ACC112 (cell line): Measurements from ENCODE around the gene KIF3A.

Source experiments
- H2AFZ ChIP-seq: fragments of 200-600 bp; sonication (generic); one replicate; pipeline ENCODE4 v1.6.0; 2017; ENCODE audit warnings: antibody characterized with exemption, low read length; ENCODE audit not compliant: unreplicated experiment
- H3K27ac ChIP-seq: fragments of 200-600 bp; sonication (generic); 2 replicates; pipeline ENCODE4 v1.5.1; 2014; ENCODE audit warnings: low read depth, mild to moderate bottlenecking, antibody characterized with exemption, low read length, moderate library complexity
- H3K27me3 ChIP-seq: fragments of 200-600 bp; sonication (generic); 2 replicates; pipeline ENCODE4 v1.6.1; 2014; ENCODE audit warnings: mild to moderate bottlenecking, antibody characterized with exemption, low read length, moderate library complexity, mixed read lengths; ENCODE audit not compliant: insufficient read depth
- H3K36me3 ChIP-seq: fragments of 200-600 bp; sonication (generic); 2 replicates; pipeline ENCODE4 v1.6.1; 2016; ENCODE audit warnings: mild to moderate bottlenecking, antibody characterized with exemption, low read length, moderate library complexity, mixed read lengths; ENCODE audit not compliant: insufficient read depth
- H3K4me1 ChIP-seq: fragments of 200-600 bp; sonication (generic); one replicate; pipeline ENCODE4 v1.6.1; 2016; ENCODE audit warnings: low read length, mixed read lengths; ENCODE audit not compliant: insufficient read depth, unreplicated experiment, control insufficient read depth
- H3K4me3 ChIP-seq: fragments of 200-600 bp; sonication (generic); 2 replicates; pipeline ENCODE4 v1.5.1; 2014; ENCODE audit warnings: mild to moderate bottlenecking, low read depth, low read length
- H3K79me2 ChIP-seq: fragments of 200-600 bp; sonication (generic); one replicate; pipeline ENCODE4 v1.6.0; 2016; ENCODE audit warnings: low read length; ENCODE audit not compliant: control insufficient read depth, unreplicated experiment, insufficient read depth

The KIF3A gene

DNA sequence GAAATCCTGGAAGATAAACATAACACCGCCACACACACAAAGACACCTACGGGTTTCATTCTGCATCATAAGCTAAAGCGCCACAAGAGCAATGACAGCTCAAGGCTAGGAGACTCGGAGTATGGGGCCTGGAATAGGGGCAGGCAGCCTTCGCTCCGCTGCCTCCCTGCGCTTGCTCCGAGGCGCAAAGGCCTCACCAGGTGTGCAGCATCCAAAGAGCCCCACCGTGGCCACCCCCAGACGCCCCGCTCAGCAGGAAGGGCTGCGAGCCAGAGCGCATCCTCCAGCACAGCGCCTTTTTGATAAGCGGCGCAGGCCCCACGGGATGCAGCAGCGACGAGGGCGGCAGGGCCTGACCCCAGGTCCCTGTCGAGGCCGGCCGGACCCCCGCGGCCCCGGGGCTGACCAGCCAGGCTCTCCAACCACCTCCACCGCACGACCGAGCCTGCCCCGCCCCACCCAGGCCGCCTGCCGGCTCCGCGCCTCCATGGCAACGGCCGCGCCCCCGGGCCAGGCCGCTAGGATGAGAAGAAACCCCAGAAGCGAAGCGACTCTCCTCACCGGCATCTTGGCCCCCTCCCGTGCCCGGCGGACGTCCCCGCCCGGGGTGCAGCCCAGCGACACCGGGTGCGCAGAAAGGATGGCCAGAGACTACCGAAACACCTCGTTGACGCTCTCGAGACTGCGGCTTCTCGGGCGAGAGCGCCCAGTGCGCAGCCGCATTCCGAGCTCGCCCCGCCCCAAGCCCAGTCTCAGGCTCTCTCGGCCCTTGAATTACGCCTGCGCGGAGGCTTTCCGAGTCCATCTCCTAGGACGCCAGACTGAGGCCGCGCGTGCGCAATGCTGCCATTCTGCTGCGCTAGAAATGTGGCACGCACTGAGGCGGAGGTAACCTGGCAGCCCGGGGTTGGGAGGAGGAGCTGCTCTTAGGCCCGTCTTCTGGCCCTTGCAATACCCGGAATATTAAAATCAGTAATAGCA, at the start of gene KIF3A:
Gene KIF3A, minus strand, starts transcription at position 694 of the 981 bp plus-strand sequence. Its CDS starts 127 bp downstream, at position 567.
- H3K27me3 ChIP-seq, result peaks cover 6% of the 10 kb centered on the region; the same call in 1 of the 2 replicates
- H3K79me2 ChIP-seq, result peaks cover 6% of the 10 kb centered on the region
- peak within 1 kb of the TSS; percentile 88 for H2AFZ ChIP-seq
- no peak within 1 kb of the TSS for H3K27ac ChIP-seq
- peaks cover 6% of the 10 kb centered on the region for H3K4me1 ChIP-seq
- peak within 1 kb of the TSS; percentile 77 for H3K4me3 ChIP-seq
- H3K36me3 ChIP-seq, result no peaks in the 10 kb centered on the region

DNA sequence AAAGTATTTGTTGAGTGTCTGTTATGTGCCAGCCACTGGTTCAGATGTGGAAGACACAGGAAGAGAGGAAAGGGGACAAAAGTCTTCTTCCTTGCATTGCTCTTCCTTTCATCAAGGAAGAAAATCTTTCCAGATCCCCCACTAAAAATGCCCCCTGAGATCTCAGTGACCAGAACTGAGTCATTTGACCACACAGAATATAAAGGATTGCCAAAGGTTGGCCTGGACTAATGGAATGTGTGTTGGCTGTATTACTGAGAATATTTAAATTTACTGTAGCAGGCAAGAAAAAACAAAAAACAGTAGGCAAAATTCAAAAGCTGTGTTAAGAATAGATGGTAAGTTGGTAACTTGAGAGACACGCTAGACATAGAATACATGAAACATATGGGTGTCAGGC, 49.7 kb upstream of the KIF3A start:
- no peak overlapping the region for H2AFZ ChIP-seq
- H3K27ac ChIP-seq, result no peak overlapping the region
- H3K4me1 ChIP-seq, result peaks cover 4% of the 10 kb centered on the region
- no peaks in the 10 kb centered on the region for H3K79me2 ChIP-seq
- H3K4me3 ChIP-seq, result no peak overlapping the region
- H3K36me3 ChIP-seq, result no peaks in the 10 kb centered on the region
- peaks cover 2% of the 10 kb centered on the region for H3K27me3 ChIP-seq

DNA sequence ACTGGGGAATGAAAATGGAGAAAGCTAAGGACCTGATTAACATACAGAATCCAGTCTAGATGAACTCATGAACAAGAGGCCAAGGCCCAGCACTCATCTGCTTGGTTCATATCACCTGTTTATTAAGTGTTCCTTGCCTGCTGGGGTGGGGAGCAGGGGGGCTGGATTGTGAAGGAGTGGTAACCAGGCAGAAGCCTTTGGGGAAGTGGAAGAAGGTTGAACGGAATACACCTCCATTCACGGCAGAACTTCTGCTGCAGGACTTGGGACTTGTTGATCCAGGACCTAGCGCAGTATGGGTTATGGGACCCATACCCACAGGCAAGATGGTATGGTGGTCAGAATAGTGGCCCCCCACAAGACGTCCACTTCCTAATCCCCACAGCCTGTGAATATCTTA, 48.5 kb upstream of the KIF3A start:
- no peak overlapping the region for H2AFZ ChIP-seq

DNA sequence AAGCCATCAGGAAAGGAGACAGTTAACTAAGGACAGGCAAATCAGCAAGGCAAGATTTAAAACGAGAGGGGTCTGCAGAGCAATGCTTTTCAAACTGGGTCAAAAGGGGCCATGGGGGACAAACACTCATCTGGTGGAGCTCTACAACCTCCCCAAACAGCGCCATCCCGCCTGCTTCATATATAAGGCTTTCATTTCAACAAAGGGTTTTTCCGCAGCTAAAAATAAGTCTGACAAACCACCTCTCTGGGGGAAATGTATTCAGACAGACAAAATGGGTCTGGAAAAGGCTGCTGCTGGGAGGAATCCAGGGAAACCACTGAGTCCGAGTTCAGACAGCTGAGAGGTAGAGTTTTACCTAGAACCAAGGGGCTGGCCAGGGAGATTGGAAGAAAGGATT, 48.0 kb upstream of the KIF3A start:
- H3K4me1 ChIP-seq, result peaks cover 9% of the 10 kb centered on the region
- no peaks in the 10 kb centered on the region for H3K36me3 ChIP-seq
- H3K79me2 ChIP-seq, result no peaks in the 10 kb centered on the region
- H3K4me3 ChIP-seq, result no peak overlapping the region
- H2AFZ ChIP-seq, result no peak overlapping the region
- H3K27me3 ChIP-seq, result no peaks in the 10 kb centered on the region
- H3K27ac ChIP-seq, result no peak overlapping the region

More for the DNA sequence above, 48.5 kb upstream of the KIF3A start:
- no peak overlapping the region for H3K4me3 ChIP-seq
- no peaks in the 10 kb centered on the region for H3K27me3 ChIP-seq
- peaks cover 9% of the 10 kb centered on the region for H3K4me1 ChIP-seq
- no peaks in the 10 kb centered on the region for H3K36me3 ChIP-seq
- H3K79me2 ChIP-seq, result no peaks in the 10 kb centered on the region
- H3K27ac ChIP-seq, result no peak overlapping the region

DNA sequence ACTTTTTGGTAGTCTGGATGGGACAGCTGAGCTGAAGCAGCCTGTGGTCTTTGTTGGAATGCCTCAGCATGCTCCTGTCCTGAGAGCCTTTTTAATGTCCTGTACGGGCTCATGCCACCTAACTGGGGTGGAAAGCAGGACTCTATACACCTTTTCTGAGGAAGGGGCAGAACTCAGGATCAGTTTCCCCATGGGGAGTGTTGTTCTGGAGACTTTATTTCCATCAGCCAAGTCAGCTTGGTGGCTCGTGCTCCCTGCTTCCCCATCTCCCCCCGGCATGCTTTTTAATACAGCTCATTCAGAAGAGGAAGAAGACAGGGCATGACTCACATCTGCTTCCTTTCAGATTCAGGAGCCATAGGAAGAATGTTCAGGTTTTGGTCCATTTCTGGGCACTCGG, 44.8 kb upstream of the KIF3A start:
- H3K27ac ChIP-seq, result no peak overlapping the region
- no peaks in the 10 kb centered on the region for H3K27me3 ChIP-seq
- H3K4me3 ChIP-seq, result no peak overlapping the region
- H3K4me1 ChIP-seq, result peaks cover 9% of the 10 kb centered on the region
- peak overlapping the region; percentile 82 for H2AFZ ChIP-seq
- H3K36me3 ChIP-seq, result no peaks in the 10 kb centered on the region
- no peaks in the 10 kb centered on the region for H3K79me2 ChIP-seq

DNA sequence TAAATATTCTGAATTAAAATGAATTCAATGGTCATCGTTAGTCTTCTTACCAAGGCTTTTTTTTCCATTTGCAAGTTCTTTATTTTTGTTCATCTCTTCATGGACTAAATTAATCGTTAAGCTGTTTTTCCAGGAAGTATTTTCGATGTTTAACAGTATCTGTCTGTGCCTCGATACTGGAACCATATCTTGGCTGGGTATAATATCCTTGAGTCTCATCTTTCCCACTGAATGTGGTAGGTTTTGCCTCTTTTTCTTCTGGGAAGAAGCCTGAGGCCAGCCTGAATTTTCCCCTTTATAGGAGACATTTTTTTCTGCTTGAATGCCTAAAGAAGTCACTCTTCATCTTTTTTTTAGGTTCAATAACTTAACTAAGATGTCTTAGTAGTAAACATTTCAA, 43.7 kb upstream of the KIF3A start:
- Histone ChIP-seq H3K27me3 (no peaks in the 10 kb centered on the region), H3K27ac (no peak overlapping the region), H3K4me1 (peaks cover 11% of the 10 kb centered on the region), H2AFZ (no peak overlapping the region), H3K79me2 (peaks cover 2% of the 10 kb centered on the region), H3K4me3 (no peak overlapping the region), H3K36me3 (no peaks in the 10 kb centered on the region)

DNA sequence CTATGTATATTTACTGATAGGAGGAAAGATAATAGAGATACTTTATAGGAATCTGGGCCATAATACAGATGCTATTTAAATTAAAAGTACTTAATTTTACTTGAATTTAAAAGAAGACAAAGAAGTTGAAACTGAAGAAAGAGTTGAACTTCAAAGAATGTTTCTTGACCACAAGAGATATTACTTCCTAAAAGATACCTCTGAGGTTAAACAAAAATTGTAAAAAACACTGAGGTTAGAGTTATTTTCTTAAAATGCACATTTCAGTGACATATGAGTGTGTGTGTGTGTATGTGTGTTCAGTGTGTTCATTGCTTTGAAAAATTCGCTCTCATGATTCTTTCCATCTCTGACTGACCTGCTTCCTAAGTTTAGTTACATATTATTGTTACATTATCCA, 43.2 kb upstream of the KIF3A start:
- Histone ChIP-seq H2AFZ (no peak overlapping the region), H3K36me3 (no peaks in the 10 kb centered on the region), H3K4me1 (peaks cover 16% of the 10 kb centered on the region), H3K4me3 (no peak overlapping the region), H3K79me2 (peaks cover 6% of the 10 kb centered on the region), H3K27ac (no peak overlapping the region), H3K27me3 (no peaks in the 10 kb centered on the region)

DNA sequence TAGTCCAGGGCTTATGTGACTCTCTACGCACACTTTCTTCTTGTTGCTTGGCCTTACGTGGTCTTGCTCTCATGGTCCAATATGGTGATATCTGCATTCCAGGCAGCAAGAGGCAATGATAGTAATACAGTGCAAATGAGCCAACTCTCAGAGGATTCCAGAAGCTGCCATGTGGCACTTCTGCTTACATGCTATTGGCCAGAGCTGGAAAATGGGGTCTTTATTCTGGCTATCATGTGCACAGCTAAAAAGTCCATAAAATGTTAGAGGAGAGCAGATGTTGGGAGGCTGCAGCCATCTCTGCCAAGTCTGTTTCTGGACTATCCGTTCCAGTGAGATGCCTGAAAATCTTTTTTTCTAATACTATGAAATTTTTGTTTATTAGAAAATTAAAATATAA, 42.6 kb upstream of the KIF3A start:
- H3K27me3 ChIP-seq, result no peaks in the 10 kb centered on the region
- peaks cover 22% of the 10 kb centered on the region for H3K4me1 ChIP-seq
- no peak overlapping the region for H3K4me3 ChIP-seq
- peaks cover 12% of the 10 kb centered on the region for H3K79me2 ChIP-seq
- H2AFZ ChIP-seq, result no peak overlapping the region
- no peaks in the 10 kb centered on the region for H3K36me3 ChIP-seq
- H3K27ac ChIP-seq, result no peak overlapping the region

DNA sequence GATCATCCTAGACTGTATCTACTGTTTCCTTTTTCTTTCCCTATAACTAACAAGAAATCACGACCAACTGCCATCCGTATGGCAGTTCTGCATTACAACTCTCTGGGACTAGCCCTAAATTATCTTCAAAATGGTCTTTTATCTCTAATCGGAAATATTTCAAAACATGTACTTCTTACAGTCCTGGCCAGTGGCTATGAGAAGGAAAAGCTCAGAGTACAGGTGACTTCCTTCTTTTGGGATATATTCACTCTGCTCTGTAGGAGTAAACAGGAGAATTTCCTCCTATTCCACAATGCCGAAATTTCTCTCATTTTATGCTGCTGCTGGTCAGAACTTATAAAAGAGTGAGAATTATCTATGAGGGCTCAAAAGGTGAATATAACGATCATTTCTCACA, 41.5 kb upstream of the KIF3A start:
- Histone ChIP-seq H3K27me3 (no peaks in the 10 kb centered on the region), H3K79me2 (peaks cover 24% of the 10 kb centered on the region), H3K36me3 (no peaks in the 10 kb centered on the region), H2AFZ (no peak overlapping the region), H3K4me3 (no peak overlapping the region), H3K4me1 (peaks cover 26% of the 10 kb centered on the region), H3K27ac (no peak overlapping the region)

DNA sequence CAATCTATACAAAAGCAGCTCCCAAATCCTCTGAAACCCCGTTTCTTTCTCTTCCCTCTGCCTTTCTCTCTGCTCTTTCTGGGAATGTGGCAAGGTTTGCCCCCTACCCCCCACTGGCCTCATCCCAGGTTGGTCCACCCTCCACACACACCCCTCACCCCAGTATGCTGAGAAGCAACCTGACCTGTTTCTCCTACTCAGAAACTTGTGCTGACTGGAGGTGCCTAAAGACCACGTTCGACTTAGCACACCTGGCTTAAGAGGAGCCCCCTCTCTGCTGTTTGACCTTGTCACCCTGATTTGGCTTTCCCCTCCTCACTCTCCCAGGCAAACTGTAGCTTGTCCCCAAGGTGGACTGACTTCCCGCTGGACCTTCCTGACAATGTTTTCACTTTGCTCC, 40.8 kb upstream of the KIF3A start:
- peak overlapping the region; percentile 83 for H3K4me3 ChIP-seq
- H3K36me3 ChIP-seq, result no peaks in the 10 kb centered on the region
- H2AFZ ChIP-seq, result peak overlapping the region; percentile 98
- peaks cover 30% of the 10 kb centered on the region for H3K79me2 ChIP-seq
- H3K27me3 ChIP-seq, result no peaks in the 10 kb centered on the region
- H3K4me1 ChIP-seq, result peaks cover 26% of the 10 kb centered on the region
- H3K27ac ChIP-seq, result no peak overlapping the region
